Hematopoietic multipotent progenitor cell (in vitro differentiated cells): ENCODE data around the gene TPRA1. TPM values are rescaled to one million over a fixed set of nuclear protein-coding genes. Genes with fewer than 3 reads are reported as not detected.
"Not testable (repeated sequence)": the region's sequence is repeated elsewhere in the genome, so short reads cannot be mapped to it uniquely, and the experiment has no call there.

Source experiments
- DNase-seq, 3 donors: peaks; one replicate each; pipeline ENCODE4 v3.0.0-alpha.2; 2011 to 2015; ENCODE audit warnings: low read depth in 2 of 3, low spot score in 2 of 3
- total RNA-seq: library from RNA; depleted of rRNA; stranded (reverse); fragments of >200 nt; gene quantifications from one replicate; pipeline ENCODE4 v1.2.3, GENCODE V29; 2012

Gene TPRA1
- total RNA-seq, 1 donor: 54.1 TPM

- no peak for DNase-seq
These were observed 26.5 kb upstream of the TPRA1 start for GRCh38 chr3:127616836-127617605.

- no peak for DNase-seq
These were observed 25.2 kb upstream of the TPRA1 start for GRCh38 chr3:127615631-127616305.

- no peak for DNase-seq
These were observed 24.5 kb upstream of the TPRA1 start for GRCh38 chr3:127614928-127615589.

- DNase-seq: no peak
These were observed 22.9 kb upstream of the TPRA1 start for GRCh38 chr3:127613406-127613805.

- no peak for DNase-seq
These were observed 22.4 kb upstream of the TPRA1 start for GRCh38 chr3:127612966-127613365.

GRCh38 chr3:127611251-127611650 is 20.7 kb upstream of the TPRA1 start:
- no peak for DNase-seq

GRCh38 chr3:127610105-127610504 is 19.6 kb upstream of the TPRA1 start:
- DNase-seq: no peak

GRCh38 chr3:127608362-127608718 is 17.8 kb upstream of the TPRA1 start:
- no peak for DNase-seq

GRCh38 chr3:127607675-127608361 is 17.3 kb upstream of the TPRA1 start:
- no peak for DNase-seq

- no peak for DNase-seq
These were observed 16.6 kb upstream of the TPRA1 start for GRCh38 chr3:127606981-127607595.

- DNase-seq: no peak
These were observed 15.7 kb upstream of the TPRA1 start for GRCh38 chr3:127606086-127606805.

GRCh38 chr3:127605547-127605946 is 15.0 kb upstream of the TPRA1 start:
- DNase-seq: not testable (repeated sequence)

- DNase-seq: no peak
These were observed 14.1 kb upstream of the TPRA1 start for GRCh38 chr3:127604546-127605165.

GRCh38 chr3:127604035-127604434 is 13.5 kb upstream of the TPRA1 start:
- DNase-seq: no peak

- DNase-seq: no peak
These were observed 10.4 kb upstream of the TPRA1 start for GRCh38 chr3:127600749-127601456.

- DNase-seq: no peak
These were observed 8.5 kb upstream of the TPRA1 start for GRCh38 chr3:127598841-127599570.

GRCh38 chr3:127597020-127597771 is 6.7 kb upstream of the TPRA1 start:
- no peak for DNase-seq

GRCh38 chr3:127595303-127595702 is 4.8 kb upstream of the TPRA1 start:
- no peak for DNase-seq
